Activated T-cell treated with anti-CD3 and anti-CD28 coated beads, Interleukin-2, amount 50 U/mL, for 48 hours (primary cell): ENCODE data around the gene EGF.
"Not testable (repeated sequence)": the region's sequence is repeated elsewhere in the genome, so short reads cannot be mapped to it uniquely, and the experiment has no call there.

Experiments used
- DNase-seq, 2 experiments: peaks; one replicate each; pipeline ENCODE4 v3.0.0-alpha.2; 2020

EGF gene

DNA sequence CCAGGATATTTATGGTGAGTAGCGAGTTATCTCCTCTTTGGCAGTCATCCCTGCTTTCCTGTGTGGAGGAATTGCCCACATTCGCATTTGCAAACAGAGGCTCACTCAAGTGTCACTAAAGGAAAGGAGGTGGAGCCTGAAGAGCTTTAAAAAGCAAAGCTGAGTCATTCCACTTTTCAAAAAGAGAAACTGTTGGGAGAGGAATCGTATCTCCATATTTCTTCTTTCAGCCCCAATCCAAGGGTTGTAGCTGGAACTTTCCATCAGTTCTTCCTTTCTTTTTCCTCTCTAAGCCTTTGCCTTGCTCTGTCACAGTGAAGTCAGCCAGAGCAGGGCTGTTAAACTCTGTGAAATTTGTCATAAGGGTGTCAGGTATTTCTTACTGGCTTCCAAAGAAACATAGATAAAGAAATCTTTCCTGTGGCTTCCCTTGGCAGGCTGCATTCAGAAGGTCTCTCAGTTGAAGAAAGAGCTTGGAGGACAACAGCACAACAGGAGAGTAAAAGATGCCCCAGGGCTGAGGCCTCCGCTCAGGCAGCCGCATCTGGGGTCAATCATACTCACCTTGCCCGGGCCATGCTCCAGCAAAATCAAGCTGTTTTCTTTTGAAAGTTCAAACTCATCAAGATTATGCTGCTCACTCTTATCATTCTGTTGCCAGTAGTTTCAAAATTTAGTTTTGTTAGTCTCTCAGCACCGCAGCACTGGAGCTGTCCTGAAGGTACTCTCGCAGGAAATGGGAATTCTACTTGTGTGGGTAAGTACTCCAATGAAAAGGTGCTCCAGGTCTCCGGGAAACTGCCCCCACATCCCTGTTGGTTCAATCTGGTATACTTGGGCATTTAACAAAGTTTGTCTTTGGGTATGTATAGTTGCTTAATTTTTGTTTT, at the start of gene EGF:
Gene EGF (plus strand): TSS at position 178 of the 890 bp plus-strand sequence. CDS start 453 bp downstream, at position 631.
- DNase-seq, result no peak

DNA sequence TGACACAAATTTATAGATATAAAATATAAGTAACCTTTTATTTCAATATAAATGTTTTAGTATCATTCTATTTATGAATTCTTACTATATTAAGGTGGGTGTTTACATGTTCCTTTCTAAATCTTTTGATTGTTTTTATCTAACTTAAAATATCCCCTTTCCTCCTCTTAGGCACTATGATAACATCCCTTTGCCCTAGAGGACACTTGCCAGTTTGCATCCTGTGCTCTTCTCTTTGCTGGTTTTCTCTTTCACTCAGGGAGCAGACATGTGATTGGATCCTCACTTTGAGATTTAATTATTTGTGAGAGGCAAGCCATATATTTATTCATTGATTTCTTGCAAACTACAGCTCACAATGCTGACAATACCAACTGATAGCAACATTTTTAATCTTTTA, 48.5 kb upstream of the EGF start:
- no peak for DNase-seq

DNA sequence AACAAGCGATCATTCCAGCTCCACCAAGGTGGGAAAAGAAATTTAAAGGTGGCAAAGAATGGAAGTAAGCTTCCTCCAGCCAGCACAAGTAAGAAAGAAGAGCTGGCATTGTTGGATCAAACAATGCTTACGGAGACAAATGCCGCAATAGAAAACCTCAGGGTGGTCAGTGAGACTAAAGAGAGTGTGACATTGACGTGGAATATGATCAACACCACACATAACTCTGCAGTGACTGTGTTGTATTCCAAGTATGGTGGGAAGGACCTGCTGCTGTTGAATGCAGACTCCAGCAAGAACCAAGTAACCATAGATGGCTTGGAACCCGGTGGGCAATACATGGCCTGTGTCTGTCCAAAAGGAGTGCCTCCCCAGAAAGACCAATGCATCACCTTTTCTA, 42.6 kb upstream of the EGF start:
- DNase-seq, result no peak

DNA sequence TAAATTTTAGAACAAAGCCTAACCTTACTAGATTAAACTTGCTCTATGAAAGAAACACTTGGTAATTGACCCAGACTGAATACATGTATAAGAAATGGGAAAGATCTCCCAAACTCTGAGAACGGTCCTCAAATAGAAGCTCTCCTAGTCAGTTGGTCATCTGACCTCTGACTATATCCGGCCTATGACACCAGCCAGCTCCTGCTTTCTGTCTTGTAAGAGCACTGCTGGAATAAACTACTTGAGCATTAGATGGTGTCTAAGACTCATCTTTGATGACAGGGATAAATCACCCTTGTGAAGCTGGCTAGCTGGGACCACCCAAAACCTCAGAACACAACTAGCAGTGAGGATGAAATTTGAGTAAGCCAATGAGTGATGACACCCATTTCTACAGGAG, 40.6 kb upstream of the EGF start:
- DNase-seq, result no peak

DNA sequence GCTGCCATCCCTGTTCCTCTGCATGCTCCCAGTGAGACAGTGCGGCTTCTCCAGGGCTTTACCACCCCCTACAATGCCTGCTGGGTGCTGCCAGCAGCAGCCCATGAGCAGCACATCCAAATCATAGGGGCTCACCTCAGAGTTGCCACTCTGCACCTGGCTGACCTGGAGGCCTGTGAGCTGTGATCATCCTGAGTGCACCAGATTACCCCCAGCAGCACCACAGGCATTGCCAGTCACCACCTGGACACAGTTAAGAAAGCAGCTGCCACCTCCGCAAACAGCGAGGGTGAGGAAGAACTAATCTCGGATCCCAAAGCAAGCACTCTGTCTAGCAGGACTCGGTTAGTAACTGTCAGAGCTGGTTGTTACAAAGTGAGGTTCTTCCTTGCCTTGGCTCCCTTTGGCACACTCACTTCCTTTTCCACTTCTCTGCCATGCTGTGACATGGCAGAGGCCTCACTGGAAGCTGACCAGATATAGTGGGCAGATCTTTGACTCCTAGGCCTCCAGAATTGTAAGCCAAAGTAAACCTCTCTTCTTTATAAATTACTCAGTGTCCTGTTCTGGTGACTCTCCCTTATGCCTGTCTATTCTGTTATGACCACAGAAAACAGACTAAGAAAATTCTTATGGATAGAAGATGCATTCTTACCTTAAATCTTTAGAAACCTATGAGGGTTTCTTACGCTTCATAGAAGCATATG, 39.6 kb upstream of the EGF start:
- DNase-seq, result no peak

DNA sequence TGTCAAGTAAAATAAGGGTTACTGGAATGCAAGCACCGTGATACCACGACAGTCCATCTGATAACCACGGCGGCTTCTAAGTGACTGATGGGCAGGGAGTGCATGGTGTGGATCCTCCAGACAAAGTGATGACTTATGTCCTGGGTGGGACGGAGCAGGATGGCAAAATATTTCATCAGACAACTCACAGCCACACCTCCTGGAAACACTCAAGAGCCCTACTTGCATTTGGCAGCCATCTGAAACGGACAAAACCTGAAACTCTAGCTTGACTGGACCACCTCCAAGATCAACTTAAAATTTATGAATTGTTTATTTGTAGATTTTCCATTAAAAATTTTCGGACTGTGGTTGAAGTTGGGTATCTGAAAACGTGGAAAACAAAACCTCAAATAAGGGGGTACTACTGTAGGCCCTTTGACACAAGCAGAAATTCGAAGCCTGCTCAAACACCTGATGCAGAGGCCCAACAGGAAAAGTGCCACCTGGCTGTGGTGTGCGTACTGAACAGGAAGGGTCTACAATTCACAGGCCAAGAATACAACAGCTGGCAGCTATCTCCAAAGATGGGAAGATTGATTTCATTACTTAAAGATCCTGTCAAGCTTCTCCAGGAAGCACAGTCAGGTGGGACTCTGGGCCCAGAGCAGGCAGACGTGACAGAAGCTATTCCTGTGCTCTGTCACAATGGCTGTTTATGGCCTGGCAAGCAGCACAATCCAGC, 38.7 kb upstream of the EGF start:
- DNase-seq, result no peak

DNA sequence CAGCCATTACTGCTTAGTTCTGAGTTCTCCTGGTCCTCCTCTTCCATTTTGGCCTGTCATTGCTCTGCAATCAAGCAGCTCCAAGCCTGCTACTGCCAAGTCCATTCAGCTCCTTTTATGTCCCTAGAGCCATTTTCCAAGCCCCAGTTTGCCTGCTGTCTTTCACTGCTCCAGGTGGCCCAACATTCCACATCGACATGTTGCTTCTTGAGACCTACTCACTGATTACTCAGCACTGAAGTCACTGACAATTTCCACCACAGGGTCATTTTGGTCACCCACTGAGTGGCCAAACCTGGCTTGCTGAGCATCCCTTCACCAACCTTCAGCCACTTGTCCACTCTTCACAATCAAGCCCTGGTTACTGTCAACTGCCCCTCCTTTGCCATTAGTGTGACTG, 37.6 kb upstream of the EGF start:
- no peak for DNase-seq

DNA sequence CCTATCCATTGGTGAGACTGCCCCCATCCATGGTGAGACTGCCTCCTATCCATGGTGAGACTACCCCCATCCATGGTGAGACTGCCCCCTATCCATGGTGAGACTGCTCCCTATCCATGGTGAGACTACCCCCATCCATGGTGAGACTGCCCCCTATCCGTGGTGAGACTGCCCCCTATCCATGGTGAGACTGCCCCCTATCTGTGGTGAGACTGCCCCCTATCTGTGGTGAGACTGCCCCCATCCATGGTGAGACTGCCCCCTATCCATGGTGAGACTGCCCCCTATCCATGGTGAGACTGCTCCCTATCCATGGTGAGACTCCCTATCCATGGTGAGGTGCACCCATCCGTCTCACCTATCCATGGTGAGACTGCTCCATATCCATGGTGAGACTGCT, 37.1 kb upstream of the EGF start:
- DNase-seq, result not testable (repeated sequence)

DNA sequence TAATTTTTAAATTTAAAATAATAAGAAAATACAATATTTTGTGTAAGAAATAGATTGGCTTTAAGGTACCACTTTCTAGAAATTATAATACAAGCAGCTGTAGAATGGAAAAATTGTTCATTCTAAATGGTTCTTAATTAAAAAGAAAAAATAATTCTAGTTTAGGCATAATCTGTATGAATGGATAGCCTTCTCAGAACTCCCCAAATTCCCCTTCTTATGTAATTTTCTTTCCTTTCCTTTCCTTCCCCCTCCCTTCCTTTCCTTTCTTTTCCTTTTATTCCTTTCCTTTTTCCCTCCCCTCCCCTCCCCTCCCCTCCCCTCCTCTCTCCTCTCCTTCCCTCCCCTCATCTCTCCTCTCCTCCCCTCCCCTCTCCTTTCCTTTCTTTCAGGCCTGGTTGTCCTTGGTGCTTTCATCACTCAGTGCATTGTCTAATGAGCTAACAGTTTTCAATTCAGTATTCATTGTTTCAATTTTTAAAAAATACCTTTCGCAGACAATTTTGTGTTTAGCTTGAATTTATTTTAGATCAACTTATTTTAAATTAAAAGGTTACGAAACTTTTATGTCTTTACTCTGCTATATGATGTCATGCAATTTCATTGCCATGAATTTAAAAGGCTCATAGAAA, 35.9 kb upstream of the EGF start:
- DNase-seq, result no peak

DNA sequence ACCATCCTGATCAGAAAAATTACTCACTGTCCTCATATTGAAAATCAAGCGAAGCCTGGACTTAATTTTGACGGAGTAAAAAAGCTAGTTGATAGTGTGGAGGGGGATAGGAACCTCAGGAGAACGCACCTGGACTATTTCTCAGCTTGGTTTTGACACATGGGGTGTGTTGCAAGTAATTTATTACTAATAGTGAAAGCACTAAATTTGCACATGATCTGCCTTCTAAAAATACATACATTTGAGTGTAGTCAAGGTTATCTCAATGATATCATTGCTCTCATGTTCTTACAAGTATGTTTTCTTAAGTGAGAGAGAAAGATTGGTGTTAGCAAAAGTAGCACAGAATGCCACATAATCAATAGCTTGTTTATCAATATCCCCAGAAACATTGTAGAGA, 35.3 kb upstream of the EGF start:
- no peak for DNase-seq

DNA sequence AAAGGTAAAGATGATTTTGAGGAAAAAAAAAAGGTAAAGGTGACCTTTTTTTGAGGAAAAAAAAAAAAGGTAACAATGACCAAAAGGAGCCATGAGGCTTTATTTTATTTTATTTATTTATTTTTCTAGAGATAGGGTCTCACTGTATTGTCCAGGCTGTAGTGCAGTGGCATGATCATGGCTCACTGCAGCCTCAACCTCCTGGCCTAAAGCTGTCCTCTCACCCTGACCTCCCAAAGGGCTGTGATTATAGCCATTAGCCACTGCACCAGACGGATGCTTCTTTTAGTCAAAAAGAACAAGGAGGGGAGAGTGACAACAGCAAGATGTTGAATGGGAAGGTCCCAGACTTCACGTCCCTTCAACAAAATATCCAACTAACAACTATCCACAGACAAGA, 34.3 kb upstream of the EGF start:
- DNase-seq, result no peak

DNA sequence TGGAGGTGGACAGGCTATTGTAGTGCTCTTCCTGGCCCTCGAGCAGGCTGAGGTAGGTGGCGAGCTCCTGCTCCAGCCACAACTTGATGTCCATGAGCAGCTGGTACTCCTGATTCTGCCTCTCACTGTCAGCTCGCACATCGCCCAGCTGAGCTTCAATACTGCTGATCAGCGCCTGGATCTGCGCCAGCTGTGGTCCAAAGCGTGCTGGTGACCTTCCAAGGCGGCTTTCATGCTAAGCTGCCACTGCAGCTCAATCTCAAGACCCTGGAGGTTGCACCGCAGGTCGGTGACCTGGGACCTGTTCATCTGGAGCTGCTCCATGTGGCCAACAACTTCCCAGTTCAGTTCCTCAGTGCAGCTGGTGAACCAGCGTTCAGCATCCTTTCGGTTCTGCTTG, 33.6 kb upstream of the EGF start:
- no peak for DNase-seq

DNA sequence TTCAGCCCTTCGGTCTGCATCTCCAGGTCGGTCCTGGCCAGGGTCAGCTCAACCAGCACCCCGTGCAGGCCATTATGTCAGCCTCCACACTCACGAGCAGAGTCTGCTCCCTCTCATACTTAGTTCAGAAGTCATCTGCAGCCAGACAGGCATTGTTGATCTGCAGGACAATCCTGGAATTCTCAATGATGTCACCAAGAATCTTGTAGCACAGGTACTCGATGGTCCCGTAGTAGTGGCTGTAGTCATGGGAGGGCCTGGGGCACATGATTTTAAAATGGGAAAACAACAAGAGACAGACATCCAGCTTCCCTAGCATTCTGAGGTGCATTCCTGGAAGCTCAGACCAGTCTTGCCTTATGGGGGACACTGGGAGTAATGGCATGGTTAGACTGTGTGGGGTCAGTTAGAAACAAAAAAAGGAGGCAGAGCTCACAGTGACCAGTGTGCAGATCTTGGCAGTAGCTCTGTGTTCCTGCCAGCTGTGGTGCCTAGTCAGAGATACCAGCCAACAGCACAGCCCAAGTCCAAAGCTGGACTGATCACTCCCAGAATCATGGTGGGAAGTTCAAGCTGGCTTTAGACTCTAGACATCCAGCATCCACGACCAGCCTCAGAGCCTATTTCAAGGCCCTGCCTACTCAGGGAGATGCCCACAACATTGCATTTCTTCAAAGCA, 32.9 kb upstream of the EGF start:
- DNase-seq, result no peak

DNA sequence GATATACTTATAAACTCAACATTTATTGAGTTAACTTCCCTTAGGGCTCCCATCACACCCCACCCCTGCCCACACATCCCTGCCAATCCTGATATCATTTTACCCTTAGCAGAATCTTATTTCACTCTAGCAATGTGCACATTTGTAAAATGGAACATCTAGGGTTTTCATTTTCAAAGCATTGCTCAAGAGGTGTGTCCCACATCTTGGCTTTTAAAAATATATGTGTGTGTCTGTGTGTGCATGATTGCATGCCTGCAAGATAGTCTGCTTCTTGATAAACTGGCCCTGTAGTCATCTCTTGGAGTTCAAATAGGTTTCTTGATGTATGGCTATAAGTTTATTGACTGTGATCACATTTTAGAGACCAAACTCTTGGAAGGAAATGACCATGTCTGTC, 26.4 kb upstream of the EGF start:
- no peak for DNase-seq

DNA sequence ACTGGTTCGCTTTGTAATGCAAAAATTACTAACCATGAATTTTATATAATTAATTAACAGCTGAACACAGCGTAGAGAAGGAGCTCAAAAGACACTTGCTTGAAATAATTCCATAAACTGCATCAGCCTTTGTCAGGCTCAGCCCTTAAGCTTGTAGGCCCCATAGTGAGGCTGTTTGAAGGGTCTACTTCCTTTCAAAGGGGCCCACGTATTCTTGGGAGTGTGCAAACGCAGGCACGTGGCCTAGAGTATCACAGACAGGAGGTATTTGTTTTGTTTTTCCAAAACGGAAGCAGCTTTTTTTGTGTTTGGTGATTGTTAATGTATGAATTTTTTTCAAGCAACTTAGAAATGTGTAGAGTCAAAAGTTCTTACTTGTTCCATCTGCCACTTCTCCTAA, 25.6 kb upstream of the EGF start:
- DNase-seq, result no peak

DNA sequence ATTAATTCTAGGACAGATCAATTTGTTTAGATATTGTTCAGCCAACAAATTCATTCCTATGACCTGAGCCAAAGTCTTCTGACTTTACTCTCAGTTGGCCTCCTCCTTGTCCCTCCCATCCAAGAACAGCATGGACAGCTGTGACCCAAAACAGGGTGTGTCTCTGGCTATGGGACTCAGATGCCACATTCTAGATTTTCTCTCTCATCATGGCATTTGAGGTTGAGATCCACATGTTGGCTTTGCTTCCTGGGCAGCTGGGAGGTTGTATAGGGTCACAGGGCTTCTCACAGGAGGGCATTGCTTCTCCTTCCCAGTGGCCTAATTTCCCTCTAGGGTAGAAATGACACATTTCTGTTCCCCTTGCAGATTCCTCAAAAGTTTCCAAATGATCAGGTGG, 22.6 kb upstream of the EGF start:
- DNase-seq, result no peak

DNA sequence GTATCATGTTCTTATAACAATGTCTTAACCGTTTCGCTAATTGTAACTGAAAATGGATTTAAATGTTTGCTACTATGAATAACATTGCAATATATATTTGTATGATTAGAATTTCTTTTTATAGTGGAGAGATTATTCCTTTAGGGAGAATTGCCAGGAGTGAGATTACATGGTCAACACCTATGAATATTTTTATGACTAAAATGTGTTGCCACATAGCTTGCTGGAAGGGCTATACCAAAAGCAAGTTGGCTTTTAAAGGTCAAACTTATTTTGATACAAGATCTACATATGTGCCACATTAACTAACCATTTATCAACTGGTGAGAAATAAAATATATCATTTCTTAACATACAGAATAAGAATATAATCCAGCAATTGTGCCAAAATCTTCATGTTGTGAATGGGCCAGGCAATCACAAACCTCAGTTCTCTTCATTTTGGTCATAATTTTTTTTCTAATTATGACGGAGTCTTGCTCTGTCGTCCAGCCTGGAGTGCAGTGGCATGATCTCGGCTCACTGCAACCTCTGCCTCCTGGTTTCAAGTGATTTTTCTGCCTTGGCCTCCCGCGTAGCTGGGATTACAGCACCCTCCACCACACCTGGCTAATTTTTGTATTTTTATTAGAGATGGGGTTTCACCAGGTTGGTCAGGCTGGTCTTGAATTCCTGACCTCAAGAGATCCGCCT, 10.0 kb upstream of the EGF start:
- DNase-seq, result no peak

DNA sequence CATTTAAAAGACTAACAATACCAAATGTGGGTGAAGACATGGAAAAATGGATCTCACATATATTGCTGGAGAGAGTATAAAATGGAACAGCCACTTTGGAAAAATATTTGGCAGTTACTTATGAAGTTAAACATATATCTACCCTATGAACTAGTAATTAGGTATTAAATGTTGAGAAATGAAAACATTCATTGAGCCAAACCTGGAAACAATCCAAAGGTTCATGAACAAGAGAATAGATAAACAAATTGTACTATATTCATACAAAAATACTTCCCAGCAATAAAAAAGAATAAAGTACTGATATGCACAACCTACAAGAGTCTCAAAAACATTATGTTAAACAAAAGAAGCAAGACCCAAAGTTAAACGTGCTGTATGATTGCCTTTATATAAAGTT, 4.0 kb upstream of the EGF start:
- no peak for DNase-seq

DNA sequence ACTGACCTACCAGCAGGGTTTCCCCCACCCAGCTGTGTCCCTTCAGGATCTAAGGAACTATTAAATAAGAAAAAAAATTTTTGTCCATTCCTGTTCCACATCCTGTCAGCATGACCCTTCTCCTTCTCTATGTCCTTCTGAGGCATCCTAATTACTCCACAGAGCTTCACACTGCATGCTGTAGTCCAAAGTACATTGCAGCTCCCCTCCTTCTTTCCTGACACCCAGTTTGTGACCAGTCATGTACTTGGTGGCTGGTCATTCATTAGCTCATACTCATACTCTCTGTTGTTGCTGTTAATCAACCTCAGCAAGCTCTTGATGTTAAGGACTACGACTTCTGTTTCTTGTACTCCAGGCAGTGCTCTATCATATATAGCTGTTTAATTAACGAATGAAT, 2.4 kb upstream of the EGF start:
- no peak for DNase-seq

DNA sequence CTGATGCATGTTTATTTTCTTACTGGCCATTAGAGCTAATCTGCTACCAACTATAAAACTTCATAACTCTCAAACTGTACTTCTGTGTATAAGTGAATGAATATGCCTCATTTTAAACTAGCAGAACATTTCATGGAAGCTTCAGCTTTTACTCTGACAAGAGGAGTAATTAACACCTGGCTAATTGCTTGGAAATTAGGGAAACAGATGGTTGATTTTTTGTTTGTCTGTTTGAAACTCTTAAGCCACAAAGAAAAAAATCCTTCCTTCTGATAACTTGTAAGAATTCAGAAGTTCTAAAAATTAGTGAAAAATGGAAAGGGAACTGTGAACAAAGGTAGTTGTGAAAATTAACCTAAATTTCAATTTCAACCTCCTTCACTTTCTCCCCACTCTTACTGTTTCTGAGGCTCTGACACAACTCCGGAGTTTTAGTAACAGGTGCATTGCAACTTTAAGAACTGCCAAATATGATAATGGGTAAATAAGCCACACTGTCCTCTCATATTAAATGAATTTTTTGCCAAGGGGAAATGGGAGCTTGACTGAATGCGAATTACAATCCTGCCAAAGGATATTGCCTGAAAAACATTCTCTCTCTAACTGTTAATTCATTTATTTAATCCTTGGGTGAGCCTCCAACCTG, 1.0 kb downstream of the EGF start:
- no peak for DNase-seq

DNA sequence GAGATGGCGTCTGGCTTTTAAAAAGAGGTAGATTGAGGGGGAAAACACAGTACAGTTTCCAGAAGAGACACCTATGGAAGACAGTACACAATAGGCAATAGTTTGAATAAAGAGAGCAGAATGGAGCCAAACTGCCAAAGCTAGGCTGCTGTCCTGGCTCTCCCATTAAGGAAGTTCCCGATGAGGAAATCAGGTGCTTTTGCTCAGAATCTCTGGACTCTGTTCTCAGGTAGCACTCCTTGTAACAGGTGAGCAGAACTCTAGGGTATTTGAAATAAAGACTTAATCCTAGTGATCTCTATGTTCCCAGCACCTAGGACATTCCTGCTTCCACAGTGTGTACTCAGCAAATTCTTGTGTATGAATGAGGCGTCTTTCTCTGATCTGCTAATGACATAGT, 1.6 kb downstream of the EGF start:
- no peak for DNase-seq
